DOHH2 (cell line): ENCODE data around the gene TRAP1.

Source experiments
- EZH2phosphoT487 ChIP-seq: fragments of 200-600 bp; sonication (generic); IDR thresholded peaks from 2 replicates; pipeline ENCODE4 v1.6.1; 2017; ENCODE audit warnings: borderline replicate concordance, mild to moderate bottlenecking, antibody characterized with exemption, low read length, moderate library complexity, mixed read lengths
- TF ChIP-seq, protein P1 (sequence below): fragments of 200-600 bp; sonication (generic); IDR thresholded peaks from one replicate; pipeline ENCODE4 v1.5.1; 2014; ENCODE audit warnings: antibody characterized with exemption, mild to moderate bottlenecking, low read depth, low read length; ENCODE audit not compliant: poor library complexity, severe bottlenecking

DNA sequence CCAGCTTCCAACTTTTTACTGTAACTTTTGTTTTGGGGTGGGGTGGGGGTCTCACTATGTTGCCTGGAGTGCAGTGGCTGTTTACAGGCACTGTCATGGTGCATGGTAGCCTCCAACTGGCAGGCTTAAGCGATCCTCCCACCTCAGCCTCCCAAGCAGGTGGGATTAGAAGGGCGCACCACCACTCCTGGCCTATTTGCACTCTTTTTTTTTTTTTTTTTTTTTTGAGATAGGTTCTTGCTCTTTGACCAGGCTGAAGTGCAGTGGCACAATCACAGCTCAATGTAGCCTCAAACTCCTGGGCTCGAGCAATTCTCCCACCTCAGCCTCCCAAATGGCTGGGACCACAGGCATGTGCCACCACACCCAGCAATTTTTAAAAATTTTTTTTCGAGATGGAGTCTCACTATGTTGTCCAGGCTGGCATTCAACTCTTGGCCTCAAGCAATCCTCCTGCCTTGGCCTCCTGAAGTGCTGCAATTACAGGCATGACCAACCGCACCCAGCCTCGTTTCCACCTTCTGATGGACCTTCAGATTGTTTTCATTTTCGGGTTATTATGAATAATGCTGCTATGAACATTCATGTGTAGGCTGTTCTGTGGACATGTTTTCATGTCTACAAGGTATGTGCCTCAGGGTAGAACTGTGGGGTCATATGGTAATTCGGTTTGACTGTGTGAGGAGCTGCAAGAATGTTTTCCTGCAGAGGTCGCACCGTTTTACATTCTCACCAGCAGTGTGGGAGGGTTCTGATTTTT is 10.9 kb downstream of the TRAP1 start:
- TF ChIP-seq, protein P1, sequence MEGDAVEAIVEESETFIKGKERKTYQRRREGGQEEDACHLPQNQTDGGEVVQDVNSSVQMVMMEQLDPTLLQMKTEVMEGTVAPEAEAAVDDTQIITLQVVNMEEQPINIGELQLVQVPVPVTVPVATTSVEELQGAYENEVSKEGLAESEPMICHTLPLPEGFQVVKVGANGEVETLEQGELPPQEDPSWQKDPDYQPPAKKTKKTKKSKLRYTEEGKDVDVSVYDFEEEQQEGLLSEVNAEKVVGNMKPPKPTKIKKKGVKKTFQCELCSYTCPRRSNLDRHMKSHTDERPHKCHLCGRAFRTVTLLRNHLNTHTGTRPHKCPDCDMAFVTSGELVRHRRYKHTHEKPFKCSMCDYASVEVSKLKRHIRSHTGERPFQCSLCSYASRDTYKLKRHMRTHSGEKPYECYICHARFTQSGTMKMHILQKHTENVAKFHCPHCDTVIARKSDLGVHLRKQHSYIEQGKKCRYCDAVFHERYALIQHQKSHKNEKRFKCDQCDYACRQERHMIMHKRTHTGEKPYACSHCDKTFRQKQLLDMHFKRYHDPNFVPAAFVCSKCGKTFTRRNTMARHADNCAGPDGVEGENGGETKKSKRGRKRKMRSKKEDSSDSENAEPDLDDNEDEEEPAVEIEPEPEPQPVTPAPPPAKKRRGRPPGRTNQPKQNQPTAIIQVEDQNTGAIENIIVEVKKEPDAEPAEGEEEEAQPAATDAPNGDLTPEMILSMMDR = no peak
- no peak for TF ChIP-seq EZH2phosphoT487
